ENCODE measurements around the gene SLC30A4. TPM values are rescaled to one million over a fixed set of nuclear protein-coding genes. Genes with fewer than 3 reads are reported as not detected.

Gene SLC30A4
- polyA plus RNA-seq, 2 of the 4 experiments (the other 2 are of a cell fraction): 2.2 to 3.1 TPM

DNA sequence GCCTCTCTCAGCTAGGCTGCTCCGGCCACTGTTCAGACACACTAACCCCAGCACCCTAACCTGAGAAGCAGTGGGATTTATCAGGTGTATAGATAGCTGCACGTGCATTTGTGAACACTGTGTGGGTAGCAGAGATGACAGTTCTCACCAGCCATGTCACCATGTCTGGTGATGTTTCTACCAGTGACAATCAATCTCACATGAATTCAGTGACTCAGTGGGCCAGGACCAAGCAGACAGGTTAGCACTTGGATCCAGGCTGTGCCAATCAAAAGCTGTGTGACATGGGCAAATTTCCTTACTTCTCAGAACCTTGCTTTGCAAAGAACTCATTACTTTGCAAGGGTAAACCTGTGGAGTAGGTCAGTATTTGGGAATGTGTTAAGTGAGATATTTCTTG, 78.9 kb downstream of the SLC30A4 start:
- CTCF ChIA-PET: interaction anchor here (0.8 to 1.0 kb wide), 2 partner anchors 10 to 170 kb away, joined by 3 read pairs; no protein-coding TSS in a partner anchor

DNA sequence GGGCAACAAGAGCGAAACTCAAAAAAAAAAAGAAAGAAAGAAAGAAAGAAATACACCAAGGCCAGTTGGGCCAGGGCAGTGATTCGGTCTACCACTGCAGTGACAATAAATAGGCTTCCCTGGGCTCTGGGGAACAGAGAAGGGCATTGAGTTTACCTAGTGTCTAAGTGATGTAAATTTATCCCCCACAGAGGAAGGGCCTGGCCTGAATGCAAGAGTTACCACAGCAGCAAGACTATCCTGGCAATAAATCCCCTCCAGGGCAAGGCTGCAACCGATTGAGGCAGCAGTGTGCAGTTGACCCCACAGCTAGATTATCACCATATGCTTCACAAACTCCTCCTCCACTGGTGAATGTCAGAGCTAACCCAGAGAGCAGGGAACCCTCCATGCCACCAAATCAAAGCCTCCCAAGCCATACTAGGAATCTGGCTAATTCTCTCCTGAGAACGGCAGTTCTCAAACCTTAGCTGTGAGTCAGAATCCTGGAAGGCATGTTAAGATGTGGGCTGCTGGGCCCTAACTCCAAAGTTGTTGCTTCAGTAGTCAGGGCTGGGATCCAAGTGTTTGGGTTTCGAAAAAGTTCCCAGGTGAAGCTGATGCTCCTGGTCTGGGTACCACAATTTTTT, 79.9 kb downstream of the SLC30A4 start:
- 0 out of 3 replicates have a peak overlapping the region, but pooled peaks have one; percentile 5 for H3K4me2 ChIP-seq
- no peak for FAIRE-seq
- no peak overlapping the region for H3K4me3 ChIP-seq
- WGBS (ENCODE audit: missing lambda C conversion rate): 68% methylated on average over 5 of the region's 5 CpGs
- H3K9me3 ChIP-seq: no peaks in the 10 kb centered on the region
- H3K4me1 ChIP-seq: peaks cover 40% of the 10 kb centered on the region
- ChIA-PET CTCF (interaction anchor here (0.9 to 1.0 kb wide), 3 partner anchors 9 to 32 kb away, joined by 3 to 5 read pairs (median 3); no protein-coding TSS in a partner anchor), POLR2A (no interaction called here)
- H3K27ac ChIP-seq: peak overlapping the region in 1 of 2 experiments; percentile 63; a peak in 3 of 6 replicates
- no peak for DNase-seq (ENCODE audit: low read depth in 1 of 2, low spot score in 1 of 2)
- ATAC-seq: peak in 1 of 2 experiments; percentile 24; a peak in 1 of 6 replicates
- TF ChIP-seq KDM1A (IDR thresholded peaks at IDR 0.05; ENCODE audit: low read depth): no peak
- TF ChIP-seq EHF (CRISPR knock-in tag; IDR thresholded peaks at IDR 0.05): no peak
- TF ChIP-seq POLR2AphosphoS2 (conservative IDR thresholded peaks at IDR 0.05; ENCODE audit: low read length): no peak
- no peak for TF ChIP-seq RARB (CRISPR knock-in tag; IDR thresholded peaks at IDR 0.05)
- TF ChIP-seq, protein P1, sequence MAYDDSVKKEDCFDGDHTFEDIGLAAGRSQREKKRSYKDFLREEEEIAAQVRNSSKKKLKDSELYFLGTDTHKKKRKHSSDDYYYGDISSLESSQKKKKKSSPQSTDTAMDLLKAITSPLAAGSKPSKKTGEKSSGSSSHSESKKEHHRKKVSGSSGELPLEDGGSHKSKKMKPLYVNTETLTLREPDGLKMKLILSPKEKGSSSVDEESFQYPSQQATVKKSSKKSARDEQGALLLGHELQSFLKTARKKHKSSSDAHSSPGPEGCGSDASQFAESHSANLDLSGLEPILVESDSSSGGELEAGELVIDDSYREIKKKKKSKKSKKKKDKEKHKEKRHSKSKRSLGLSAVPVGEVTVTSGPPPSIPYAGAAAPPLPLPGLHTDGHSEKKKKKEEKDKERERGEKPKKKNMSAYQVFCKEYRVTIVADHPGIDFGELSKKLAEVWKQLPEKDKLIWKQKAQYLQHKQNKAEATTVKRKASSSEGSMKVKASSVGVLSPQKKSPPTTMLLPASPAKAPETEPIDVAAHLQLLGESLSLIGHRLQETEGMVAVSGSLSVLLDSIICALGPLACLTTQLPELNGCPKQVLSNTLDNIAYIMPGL (CRISPR knock-in tag; IDR thresholded peaks at IDR 0.05; ENCODE audit: borderline replicate concordance): no peak
- TF ChIP-seq SMC3 (IDR thresholded peaks at IDR 0.05): no peak
- TF ChIP-seq TP53 (CRISPR knock-in tag; IDR thresholded peaks at IDR 0.05): no peak
- TF ChIP-seq NPAS2 (CRISPR knock-in tag; IDR thresholded peaks at IDR 0.05; ENCODE audit: borderline replicate concordance): no peak
- no peak for TF ChIP-seq HOXB5 (CRISPR knock-in tag; IDR thresholded peaks at IDR 0.05)
- TF ChIP-seq, protein P2, sequence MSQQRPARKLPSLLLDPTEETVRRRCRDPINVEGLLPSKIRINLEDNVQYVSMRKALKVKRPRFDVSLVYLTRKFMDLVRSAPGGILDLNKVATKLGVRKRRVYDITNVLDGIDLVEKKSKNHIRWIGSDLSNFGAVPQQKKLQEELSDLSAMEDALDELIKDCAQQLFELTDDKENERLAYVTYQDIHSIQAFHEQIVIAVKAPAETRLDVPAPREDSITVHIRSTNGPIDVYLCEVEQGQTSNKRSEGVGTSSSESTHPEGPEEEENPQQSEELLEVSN (IDR thresholded peaks at IDR 0.05; ENCODE audit: borderline replicate concordance, low read depth): no peak
- TF ChIP-seq, protein P3, sequence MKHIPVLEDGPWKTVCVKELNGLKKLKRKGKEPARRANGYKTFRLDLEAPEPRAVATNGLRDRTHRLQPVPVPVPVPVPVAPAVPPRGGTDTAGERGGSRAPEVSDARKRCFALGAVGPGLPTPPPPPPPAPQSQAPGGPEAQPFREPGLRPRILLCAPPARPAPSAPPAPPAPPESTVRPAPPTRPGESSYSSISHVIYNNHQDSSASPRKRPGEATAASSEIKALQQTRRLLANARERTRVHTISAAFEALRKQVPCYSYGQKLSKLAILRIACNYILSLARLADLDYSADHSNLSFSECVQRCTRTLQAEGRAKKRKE (CRISPR knock-in tag; IDR thresholded peaks at IDR 0.05; ENCODE audit: low read depth): no peak
- no peak for TF ChIP-seq RAD21 (conservative IDR thresholded peaks at IDR 0.05 in 1 of 2, IDR thresholded peaks at IDR 0.05 in 1 of 2)
- TF ChIP-seq EP300 (IDR thresholded peaks at IDR 0.05): no peak
- TF ChIP-seq JUNB (IDR thresholded peaks at IDR 0.05): no peak
- no peak for TF ChIP-seq KDM5A (IDR thresholded peaks at IDR 0.05)
- TF ChIP-seq, protein P4, sequence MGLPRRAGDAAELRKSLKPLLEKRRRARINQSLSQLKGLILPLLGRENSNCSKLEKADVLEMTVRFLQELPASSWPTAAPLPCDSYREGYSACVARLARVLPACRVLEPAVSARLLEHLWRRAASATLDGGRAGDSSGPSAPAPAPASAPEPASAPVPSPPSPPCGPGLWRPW (IDR thresholded peaks at IDR 0.05): no peak
- TF ChIP-seq MYC (IDR thresholded peaks at IDR 0.05; ENCODE audit: borderline replicate concordance, low read length): no peak
- no peak for TF ChIP-seq JUN (IDR thresholded peaks at IDR 0.05)
- TF ChIP-seq, protein P5, sequence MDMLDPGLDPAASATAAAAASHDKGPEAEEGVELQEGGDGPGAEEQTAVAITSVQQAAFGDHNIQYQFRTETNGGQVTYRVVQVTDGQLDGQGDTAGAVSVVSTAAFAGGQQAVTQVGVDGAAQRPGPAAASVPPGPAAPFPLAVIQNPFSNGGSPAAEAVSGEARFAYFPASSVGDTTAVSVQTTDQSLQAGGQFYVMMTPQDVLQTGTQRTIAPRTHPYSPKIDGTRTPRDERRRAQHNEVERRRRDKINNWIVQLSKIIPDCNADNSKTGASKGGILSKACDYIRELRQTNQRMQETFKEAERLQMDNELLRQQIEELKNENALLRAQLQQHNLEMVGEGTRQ (IDR thresholded peaks at IDR 0.05): no peak
- TF ChIP-seq CHD2 (IDR thresholded peaks at IDR 0.05; ENCODE audit: low read length, partially characterized antibody): no peak

More for the DNA sequence above, 78.9 kb downstream of the SLC30A4 start:
- no peak overlapping the region for H3K4me2 ChIP-seq
- H3K4me1 ChIP-seq: peaks cover 49% of the 10 kb centered on the region
- no peaks in the 10 kb centered on the region for H3K9me3 ChIP-seq
- no peak overlapping the region for H3K4me3 ChIP-seq
- DNase-seq (ENCODE audit: low read depth in 1 of 2, low spot score in 1 of 2) (no peak), ATAC-seq (no peak), FAIRE-seq (no peak)
- TF ChIP-seq REST (IDR thresholded peaks at IDR 0.05) (no peak), CHD4 (IDR thresholded peaks at IDR 0.05; ENCODE audit: borderline replicate concordance) (no peak), POLR2A (IDR thresholded peaks at IDR 0.05; ENCODE audit: low read length) (no peak)
- no peak overlapping the region for H3K27ac ChIP-seq
- 75% methylated on average over 1 of the region's 2 CpGs for WGBS (ENCODE audit: missing lambda C conversion rate)
- POLR2A ChIA-PET: interaction anchor here (0.6 kb wide), 1 partner anchor 39 kb away, joined by 4 read pairs; no protein-coding TSS in a partner anchor
